ENCODE measurements around the gene DEPDC5.

The DEPDC5 gene

DNA sequence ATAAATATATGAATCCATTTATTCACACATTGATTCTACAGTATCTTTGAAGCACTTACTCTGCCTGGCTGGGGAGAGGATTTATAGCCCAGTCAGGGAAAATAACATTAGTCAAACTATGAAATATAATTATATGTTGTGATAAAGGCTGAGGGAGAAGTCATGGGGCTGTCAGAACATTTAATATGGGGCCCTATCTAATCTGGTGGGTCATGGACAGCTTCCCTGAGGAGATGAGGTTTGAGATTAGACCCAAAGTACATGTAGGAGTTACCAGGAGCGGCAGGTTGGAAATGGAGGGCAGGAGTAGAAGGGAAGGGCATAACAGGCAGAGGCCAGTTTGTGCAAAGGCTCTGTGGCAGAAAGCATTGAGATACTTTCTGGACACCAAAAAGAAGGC lies 86.2 kb downstream of the DEPDC5 start:
- H3K4me3 ChIP-seq (ENCODE audit: low read depth, low read length): no peak overlapping the region
- DNase-seq (ENCODE audit: low read depth, low spot score): no peak
- CTCF ChIA-PET: no interaction called here
- POLR2A ChIA-PET: no interaction called here
- TF ChIP-seq, protein P1, sequence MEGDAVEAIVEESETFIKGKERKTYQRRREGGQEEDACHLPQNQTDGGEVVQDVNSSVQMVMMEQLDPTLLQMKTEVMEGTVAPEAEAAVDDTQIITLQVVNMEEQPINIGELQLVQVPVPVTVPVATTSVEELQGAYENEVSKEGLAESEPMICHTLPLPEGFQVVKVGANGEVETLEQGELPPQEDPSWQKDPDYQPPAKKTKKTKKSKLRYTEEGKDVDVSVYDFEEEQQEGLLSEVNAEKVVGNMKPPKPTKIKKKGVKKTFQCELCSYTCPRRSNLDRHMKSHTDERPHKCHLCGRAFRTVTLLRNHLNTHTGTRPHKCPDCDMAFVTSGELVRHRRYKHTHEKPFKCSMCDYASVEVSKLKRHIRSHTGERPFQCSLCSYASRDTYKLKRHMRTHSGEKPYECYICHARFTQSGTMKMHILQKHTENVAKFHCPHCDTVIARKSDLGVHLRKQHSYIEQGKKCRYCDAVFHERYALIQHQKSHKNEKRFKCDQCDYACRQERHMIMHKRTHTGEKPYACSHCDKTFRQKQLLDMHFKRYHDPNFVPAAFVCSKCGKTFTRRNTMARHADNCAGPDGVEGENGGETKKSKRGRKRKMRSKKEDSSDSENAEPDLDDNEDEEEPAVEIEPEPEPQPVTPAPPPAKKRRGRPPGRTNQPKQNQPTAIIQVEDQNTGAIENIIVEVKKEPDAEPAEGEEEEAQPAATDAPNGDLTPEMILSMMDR (IDR thresholded peaks at IDR 0.05; ENCODE audit: insufficient read depth, low read length, missing control alignments): no peak

DNA sequence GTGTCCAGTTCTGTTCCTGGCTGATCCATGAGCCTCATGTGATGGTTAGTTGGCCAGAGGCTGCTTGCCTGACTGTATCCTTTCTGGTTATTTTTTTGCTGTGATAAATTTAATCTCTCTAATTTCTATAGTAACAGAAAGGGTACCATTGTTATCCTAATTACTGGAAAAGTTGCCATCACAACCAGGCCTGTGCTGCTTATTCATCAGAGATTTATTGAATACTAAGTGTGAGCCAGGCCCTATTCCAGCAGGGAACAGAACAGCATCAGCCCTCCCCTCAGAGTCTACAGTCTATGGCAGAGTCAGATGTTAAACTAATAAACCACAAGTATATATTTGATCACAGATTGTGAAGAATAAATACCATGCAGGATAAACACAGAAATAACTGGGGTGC lies 86.8 kb downstream of the DEPDC5 start:
- ChIA-PET CTCF (no interaction called here), POLR2A (no interaction called here)
- DNase-seq (ENCODE audit: low read depth, low spot score): no peak
- TF ChIP-seq, protein P1 (IDR thresholded peaks at IDR 0.05; ENCODE audit: insufficient read depth, low read length, missing control alignments): no peak
- no peak overlapping the region for H3K4me3 ChIP-seq (ENCODE audit: low read depth, low read length)

DNA sequence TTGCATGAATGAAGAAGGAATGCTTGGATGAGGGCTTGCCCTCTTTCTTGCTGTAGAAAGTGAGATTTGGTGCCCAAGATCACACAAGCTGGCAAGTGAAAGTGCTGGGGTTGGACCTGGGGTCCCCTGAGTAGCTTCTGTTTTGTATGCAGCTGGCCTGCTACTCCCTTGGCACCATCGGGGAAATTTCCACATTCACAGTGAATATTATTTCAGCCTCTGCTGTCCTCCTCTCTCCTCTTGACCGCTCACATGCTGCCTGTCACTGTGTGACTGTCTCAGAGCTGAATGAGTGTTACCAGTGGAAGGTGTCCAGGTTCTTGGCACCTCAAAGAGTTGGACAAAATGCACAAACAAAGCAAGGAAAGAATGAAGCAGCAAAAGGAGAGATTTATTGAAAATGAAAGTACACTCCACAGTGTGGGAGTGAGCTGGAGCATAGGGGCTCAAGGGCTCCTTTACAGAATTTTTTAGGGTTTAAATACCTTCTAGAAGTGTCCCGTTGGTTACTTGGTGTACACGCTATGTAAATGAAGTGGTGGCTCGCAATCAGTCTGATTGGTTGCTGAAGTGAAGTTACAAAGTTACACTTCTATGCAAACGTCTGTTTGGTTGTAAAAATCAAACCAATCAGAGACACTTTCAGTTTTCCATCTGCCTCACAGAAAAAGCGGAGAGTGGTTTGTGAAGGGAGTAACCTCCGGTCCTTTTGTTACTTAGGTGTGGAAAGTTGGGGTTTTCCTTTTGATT lies 87.4 kb downstream of the DEPDC5 start:
- ChIA-PET POLR2A (no interaction called here), CTCF (no interaction called here)
- H3K4me3 ChIP-seq (ENCODE audit: low read depth, low read length): no peak overlapping the region
- no peak for DNase-seq (ENCODE audit: low read depth, low spot score)
- TF ChIP-seq, protein P1 (IDR thresholded peaks at IDR 0.05; ENCODE audit: insufficient read depth, low read length, missing control alignments): no peak

DNA sequence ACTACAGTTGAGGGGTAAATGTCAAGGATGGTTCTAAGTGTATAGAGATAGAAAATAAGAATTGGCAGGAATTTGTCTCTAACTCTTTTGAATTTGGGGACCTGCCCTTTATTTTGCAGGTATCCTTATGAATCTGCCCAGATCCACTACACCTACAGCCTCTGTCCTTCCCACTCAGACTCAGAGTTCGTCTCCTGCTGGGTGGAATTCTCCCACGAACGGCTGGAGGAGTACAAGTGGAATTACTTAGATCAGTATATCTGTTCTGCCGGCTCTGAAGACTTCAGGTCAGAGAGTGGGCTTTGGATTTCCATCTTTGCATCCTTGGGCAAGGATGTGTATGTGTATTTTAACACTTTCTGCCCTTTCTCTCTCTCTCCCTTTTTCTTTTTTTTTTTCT lies 89.7 kb downstream of the DEPDC5 start:
- TF ChIP-seq, protein P1 (IDR thresholded peaks at IDR 0.05; ENCODE audit: insufficient read depth, low read length, missing control alignments): no peak
- POLR2A ChIA-PET: interaction anchor here (0.7 kb wide), 1 partner anchor 27 kb away, joined by 3 read pairs; no protein-coding TSS in a partner anchor
- H3K4me3 ChIP-seq (ENCODE audit: low read depth, low read length): no peak overlapping the region
- CTCF ChIA-PET: no interaction called here
- DNase-seq (ENCODE audit: low read depth, low spot score): no peak

DNA sequence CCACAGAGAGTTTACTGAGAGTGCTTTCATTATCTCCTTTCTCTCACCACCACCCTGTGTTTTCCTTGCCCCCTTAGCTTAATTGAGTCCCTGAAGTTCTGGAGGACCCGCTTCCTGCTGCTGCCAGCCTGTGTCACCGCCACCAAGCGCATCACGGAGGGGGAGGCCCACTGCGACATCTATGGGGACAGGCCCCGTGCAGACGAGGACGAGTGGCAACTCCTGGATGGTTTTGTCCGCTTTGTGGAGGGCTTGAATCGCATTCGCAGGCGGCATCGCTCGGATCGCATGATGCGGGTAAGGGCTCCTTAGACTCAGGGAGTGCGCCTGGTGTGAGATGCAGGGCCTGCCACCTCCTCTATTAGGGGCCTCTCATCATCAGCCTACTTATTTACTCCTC lies 91.1 kb downstream of the DEPDC5 start:
- ChIA-PET POLR2A (no interaction called here), CTCF (interaction anchor here (1.2 to 1.6 kb wide), 2 partner anchors 9 to 13 kb away, joined by 3 to 4 read pairs; no protein-coding TSS in a partner anchor)
- TF ChIP-seq, protein P1 (IDR thresholded peaks at IDR 0.05; ENCODE audit: insufficient read depth, low read length, missing control alignments): no peak
- DNase-seq (ENCODE audit: low read depth, low spot score): no peak
- H3K4me3 ChIP-seq (ENCODE audit: low read depth, low read length): no peak overlapping the region

DNA sequence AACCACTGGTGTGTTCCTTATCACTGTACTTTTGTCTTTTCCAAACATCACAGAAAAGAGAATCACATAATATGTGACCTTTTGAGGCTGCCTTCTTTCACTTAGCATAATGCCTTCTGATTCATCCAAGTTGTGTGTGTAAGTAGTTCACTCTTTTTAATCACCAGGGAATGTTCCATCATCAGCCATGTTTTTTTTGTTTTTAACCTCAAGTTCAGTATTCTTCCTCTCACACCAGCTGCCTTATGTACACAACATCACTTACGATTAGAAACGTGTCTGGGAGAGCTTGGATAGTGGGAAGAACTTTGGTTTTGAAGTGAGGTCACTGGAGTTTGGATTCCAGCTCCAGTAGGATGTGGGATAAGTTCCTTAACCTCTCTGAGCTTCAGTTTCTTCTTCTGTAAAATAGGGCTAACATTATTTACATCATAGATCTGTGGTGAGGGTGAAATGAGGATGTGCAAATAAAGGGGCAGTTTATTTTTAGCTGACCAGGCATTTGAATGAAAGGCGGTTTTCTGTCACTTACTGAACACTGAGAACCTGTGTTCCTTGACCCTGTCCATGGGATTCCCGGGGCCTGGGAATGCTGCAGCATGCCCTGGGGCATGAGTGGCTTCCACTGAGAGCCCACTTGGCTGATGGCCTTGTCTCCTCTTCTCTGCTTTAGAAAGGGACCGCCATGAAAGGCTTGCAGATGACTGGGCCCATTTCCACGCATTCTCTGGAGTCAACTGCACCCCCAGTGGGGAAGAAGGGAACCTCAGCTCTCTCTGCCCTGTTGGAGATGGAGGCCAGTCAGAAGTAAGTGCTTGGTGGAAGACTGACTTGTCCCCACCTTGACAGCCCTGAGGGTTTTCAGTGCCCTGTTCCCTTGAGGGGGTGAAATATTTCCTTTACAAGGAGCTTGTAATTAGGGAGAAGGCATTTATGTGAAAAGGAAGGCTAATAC lies 92.6 kb downstream of the DEPDC5 start:
- ChIA-PET POLR2A (no interaction called here), CTCF (interaction anchor here (1.6 kb wide), 1 partner anchor 16 kb away, joined by 3 read pairs; no protein-coding TSS in a partner anchor)
- no peak overlapping the region for H3K4me3 ChIP-seq (ENCODE audit: low read depth, low read length)
- TF ChIP-seq, protein P1 (IDR thresholded peaks at IDR 0.05; ENCODE audit: insufficient read depth, low read length, missing control alignments): peak; percentile 18
- DNase-seq (ENCODE audit: low read depth, low spot score): peak; percentile 4
